Fibroblast of the aortic adventitia (primary cell): ENCODE measurements around the gene CCDC177. TPM values are rescaled to one million over a fixed set of nuclear protein-coding genes. Genes with fewer than 3 reads are reported as not detected.

ENCODE experiments used
- DNase-seq: peaks from one replicate; pipeline ENCODE4 v3.0.0-alpha.2; 2010; ENCODE audit warnings: low read depth
- H3K4me3 ChIP-seq: 2 replicates; pipeline ENCODE4 v1.5.1; 2011; ENCODE audit warnings: low read depth, mild to moderate bottlenecking, control low read depth, low read length, moderate library complexity
- CTCF ChIP-seq: IDR thresholded peaks from 2 replicates; pipeline ENCODE4 v1.5.1; 2011; ENCODE audit warnings: mild to moderate bottlenecking, low read length, control low read depth, inconsistent platforms; ENCODE audit not compliant: insufficient read depth
- total RNA-seq: library from RNA; depleted of rRNA; stranded (reverse); fragments of >200 nt; gene quantifications from 2 replicates; pipeline ENCODE4 v1.2.3, GENCODE V29; 2012; ENCODE audit warnings: low replicate concordance

Gene CCDC177
- total RNA-seq, 1 donor = not detected

GRCh38 chr14:69531135-69531534 lies 43.5 kb downstream of the CCDC177 start:
- no peak overlapping the region for H3K4me3 ChIP-seq
- TF ChIP-seq CTCF = no peak
- DNase-seq = no peak

GRCh38 chr14:69530095-69530494 lies 44.6 kb downstream of the CCDC177 start:
- no peak for TF ChIP-seq CTCF
- H3K4me3 ChIP-seq = no peak overlapping the region
- no peak for DNase-seq

GRCh38 chr14:69529563-69529962 lies 45.1 kb downstream of the CCDC177 start:
- TF ChIP-seq CTCF = no peak
- no peak for DNase-seq
- H3K4me3 ChIP-seq = no peak overlapping the region

GRCh38 chr14:69528930-69529329 lies 45.7 kb downstream of the CCDC177 start:
- no peak overlapping the region for H3K4me3 ChIP-seq
- TF ChIP-seq CTCF = no peak
- DNase-seq = no peak

- no peak for DNase-seq
- H3K4me3 ChIP-seq = no peak overlapping the region
- no peak for TF ChIP-seq CTCF
These were observed 46.5 kb downstream of the CCDC177 start for GRCh38 chr14:69528143-69528542.

- DNase-seq = no peak
- no peak for TF ChIP-seq CTCF
- H3K4me3 ChIP-seq = no peak overlapping the region
These were observed 47.0 kb downstream of the CCDC177 start for GRCh38 chr14:69527635-69528034.

- no peak for TF ChIP-seq CTCF
- H3K4me3 ChIP-seq = no peak overlapping the region
- no peak for DNase-seq
These were observed 48.8 kb downstream of the CCDC177 start for GRCh38 chr14:69525896-69526295.
